Measurements from ENCODE around the gene MAFB. TPM values are rescaled to one million over a fixed set of nuclear protein-coding genes. Genes with fewer than 3 reads are reported as not detected.
"Not testable (repeated sequence)": the region's sequence is repeated elsewhere in the genome, so short reads cannot be mapped to it uniquely, and the experiment has no call there.

MAFB gene
- 4.2 and 7.4 TPM in 2 replicates for total RNA-seq (2014; rRNA removed; shearing (Covaris generic))

- DNase-seq (ENCODE audit: low read depth): peak; percentile 91
Observed at GRCh38 chr20:40689100-40689942, at the start of gene MAFB. Gene MAFB (minus strand): TSS chr20:40689236. CDS start chr20:40688850, 386 bp downstream.

- DNase-seq (ENCODE audit: low read depth): not testable (repeated sequence)
Observed at GRCh38 chr20:40736468-40736867, 47.4 kb upstream of the MAFB start.

DNA sequence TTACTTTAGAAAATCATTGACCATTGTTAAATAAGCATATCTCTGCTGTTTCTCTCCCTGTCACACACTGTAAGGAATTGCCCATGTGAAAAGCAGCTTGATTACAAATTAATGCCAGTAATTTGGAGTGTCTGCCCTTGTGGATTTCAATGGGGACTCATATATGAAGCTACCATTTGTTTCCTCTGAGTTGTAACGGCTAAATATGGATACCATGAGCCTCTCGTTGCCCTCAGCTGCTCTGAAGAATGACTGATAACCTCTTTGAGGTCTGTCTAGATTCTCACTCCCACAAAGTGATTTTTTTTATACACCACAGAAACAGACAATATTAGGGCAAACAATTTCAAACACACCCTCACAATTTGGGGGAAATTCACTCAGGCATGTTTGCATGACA lies 40.0 kb upstream of the MAFB start:
- no peak for DNase-seq (ENCODE audit: low read depth)

- DNase-seq (ENCODE audit: low read depth): no peak
Observed at GRCh38 chr20:40728470-40728869, 39.4 kb upstream of the MAFB start.

- no peak for DNase-seq (ENCODE audit: low read depth)
Observed at GRCh38 chr20:40727960-40728359, 38.9 kb upstream of the MAFB start.

GRCh38 chr20:40726776-40727175 lies 37.7 kb upstream of the MAFB start:
- DNase-seq (ENCODE audit: low read depth): no peak

GRCh38 chr20:40724566-40724965 lies 35.5 kb upstream of the MAFB start:
- DNase-seq (ENCODE audit: low read depth): no peak

DNA sequence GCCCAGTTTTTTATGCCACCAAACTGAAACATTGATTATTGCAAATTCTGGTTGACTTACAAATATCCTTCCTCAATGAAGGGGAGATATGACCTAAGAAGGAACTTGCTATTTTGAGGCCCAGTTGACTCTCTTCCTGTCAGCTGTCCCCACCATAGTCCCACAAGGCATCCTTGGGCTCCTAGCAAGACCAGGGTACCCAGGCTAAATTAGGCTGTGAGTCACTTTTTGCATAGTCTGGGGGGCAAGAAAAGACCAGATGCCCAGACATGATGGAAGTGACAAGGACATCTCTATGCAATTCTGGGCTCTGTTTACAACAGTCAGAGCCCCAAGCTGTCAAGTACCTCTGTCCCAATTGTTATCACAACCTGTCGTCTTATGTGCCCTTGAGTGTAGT lies 31.8 kb upstream of the MAFB start:
- DNase-seq (ENCODE audit: low read depth): no peak

- DNase-seq (ENCODE audit: low read depth): no peak
Observed at GRCh38 chr20:40720099-40720498, 31.1 kb upstream of the MAFB start.

DNA sequence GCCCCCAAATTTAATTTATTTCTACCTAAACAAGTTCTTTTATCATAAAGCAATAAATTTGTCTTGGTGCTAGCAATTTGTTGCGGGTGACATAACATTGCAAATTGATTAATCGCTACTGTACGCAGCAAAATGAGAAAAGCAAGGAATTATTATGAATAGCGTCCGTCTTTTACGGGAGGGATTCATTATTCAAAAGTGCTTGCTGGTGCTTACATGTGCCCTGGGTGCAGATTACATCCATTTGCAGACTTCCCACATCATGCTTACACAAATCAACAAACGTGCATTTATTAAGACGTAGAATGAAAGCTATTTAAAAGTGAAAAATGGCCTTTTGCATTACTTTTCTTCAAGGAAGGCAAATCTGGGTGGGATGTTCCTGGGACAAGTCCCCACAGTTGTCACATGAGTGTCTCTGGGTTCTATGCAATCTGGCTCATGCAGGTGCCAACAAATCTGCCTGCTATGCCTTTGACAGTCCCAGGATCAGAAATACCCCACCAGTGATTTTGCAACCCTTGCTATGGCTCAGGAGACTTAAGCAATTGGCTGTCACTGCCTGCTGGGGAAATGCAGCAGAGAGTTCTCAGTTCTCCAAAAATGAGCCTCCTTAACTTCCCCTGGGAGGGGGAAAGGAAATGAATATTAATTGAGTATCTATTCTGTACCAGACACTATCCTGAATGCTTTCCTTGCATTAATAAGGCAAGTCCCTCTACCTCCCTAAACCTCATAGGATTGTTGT lies 30.1 kb upstream of the MAFB start:
- DNase-seq (ENCODE audit: low read depth): no peak

DNA sequence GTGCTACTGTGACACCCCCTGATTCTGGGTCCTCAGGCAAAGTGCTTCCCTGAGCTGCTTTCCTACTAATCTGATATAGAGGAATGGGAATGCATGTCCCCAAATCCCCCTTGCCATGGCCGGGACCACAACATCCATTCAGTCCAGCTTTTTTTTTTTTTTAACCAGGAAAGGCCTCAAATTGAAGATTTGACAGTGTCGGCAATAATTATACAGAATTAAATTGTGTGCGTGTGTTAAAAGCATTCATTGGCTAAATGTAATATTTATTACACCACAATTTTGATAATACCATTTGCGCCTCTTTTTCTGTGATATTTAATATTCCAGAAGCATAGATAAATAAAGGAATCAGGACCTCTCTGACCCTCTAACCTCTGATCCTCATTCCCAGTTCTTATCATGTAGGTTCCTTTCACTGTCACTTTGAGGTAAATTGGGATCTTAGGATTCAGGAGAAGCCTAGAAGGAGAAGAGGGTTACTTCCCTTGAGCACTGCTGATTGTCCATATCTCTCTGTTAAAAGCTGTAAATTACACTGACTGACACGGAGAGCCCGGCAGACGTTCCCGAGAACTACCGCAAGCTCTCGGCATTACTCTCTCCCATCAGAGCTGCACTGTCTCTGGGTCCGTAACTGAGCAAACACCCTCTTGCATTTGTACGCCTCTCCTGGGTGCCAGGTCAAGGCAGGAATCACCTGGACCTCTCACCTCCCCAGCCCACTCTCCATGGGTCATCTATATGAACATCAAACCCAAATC lies 29.4 kb upstream of the MAFB start:
- DNase-seq (ENCODE audit: low read depth): no peak

GRCh38 chr20:40717343-40717865 lies 28.4 kb upstream of the MAFB start:
- no peak for DNase-seq (ENCODE audit: low read depth)

DNA sequence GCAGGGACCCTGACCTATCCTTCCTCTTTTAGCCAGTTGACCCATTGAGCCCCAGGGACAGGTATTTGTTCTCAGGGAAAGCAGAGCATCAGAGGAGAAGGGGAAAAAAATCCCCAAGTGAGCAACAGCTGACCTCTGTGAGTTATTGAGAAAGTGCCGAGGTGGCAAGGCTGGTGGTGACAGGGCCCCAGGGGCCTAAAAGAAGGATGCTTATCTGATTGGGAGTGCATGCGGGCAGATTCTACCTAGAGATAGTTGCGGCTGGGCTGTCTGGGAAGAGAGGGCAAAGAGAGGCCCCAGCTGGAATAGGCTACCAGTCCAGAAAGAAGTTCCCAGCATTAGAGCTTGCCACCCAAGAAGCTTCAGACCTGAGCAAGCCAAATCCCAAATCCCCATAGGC lies 26.5 kb upstream of the MAFB start:
- no peak for DNase-seq (ENCODE audit: low read depth)

DNA sequence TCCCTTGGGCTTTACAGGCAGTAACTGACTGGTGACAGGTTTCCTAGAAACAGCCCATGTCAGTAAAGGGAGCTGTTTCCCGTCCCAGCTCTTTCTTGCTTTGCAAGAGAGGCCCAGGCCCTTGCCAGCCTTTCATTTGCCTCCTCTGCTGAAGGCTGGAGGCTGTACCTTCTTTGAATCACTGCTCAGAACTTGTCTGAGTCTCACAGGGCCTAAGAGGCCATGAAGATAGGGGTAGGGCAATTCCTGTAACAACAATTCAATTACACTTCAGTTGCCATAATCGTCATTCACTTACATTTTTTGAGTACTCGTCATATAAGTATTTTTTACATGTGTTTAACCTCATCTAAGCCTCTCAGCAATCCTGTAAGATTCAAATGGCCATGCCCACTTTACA lies 25.9 kb upstream of the MAFB start:
- DNase-seq (ENCODE audit: low read depth): no peak

- no peak for DNase-seq (ENCODE audit: low read depth)
Observed at GRCh38 chr20:40714109-40714508, 25.1 kb upstream of the MAFB start.

DNA sequence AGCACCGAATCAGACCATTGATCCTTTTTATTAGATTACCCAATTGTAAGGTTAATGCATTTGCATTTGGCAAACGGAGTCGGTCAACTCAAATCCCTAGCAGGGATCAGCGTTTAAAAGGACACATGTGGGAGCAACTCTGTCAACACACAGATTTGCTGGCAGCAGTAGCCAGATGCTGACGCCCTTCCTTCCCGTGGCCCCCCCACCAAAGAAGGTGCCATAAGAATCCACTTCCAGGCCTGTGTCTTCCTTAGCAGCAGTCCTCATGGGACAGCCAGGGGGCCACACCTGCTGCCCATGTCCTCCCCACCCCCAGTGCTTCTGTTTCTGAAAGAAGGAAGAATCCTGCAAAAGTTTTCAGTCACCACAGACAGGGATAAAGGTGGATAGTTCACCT lies 24.5 kb upstream of the MAFB start:
- DNase-seq (ENCODE audit: low read depth): no peak

GRCh38 chr20:40711079-40711478 lies 22.0 kb upstream of the MAFB start:
- peak; percentile 27 for DNase-seq (ENCODE audit: low read depth)

GRCh38 chr20:40710603-40711002 lies 21.6 kb upstream of the MAFB start:
- DNase-seq (ENCODE audit: low read depth): peak; percentile 52

GRCh38 chr20:40706977-40707582 lies 18.0 kb upstream of the MAFB start:
- peak; percentile 24 for DNase-seq (ENCODE audit: low read depth)

- no peak for DNase-seq (ENCODE audit: low read depth)
Observed at GRCh38 chr20:40705413-40705812, 16.4 kb upstream of the MAFB start.

DNA sequence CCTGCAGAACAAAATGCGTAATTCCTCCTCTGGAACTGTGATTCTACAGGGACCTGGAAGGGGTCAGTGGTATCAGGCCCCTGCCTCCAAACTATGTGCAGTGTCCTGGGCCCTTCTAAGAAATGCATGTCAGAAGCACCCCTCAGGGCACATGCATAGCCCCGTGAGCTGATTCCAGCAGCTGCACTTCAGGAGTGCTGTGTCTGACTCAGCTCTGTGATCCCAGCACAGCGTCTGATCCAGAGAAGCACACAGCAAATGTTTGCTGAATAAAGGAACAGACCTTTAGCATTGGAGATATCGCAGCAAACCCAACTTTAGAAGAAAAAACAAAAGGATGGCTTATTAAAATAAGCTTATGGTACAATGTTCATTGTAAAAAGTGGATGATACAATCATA lies 15.8 kb upstream of the MAFB start:
- DNase-seq (ENCODE audit: low read depth): no peak

All from M059J (cell line).